HG02973 (cell line): ENCODE data around the gene ABCF3.
A peak's percentile ranks its signal among the peaks of the same experiment; 100 is the strongest.

Experiments used
- ATAC-seq: cut with Tn5 transposase; IDR thresholded peaks from one replicate; pipeline ENCODE4 v1.9.1; 2021; ENCODE audit warnings: moderate library complexity; ENCODE audit not compliant: unreplicated experiment

Gene ABCF3

GRCh38 chr3:184166671-184167070 lies 19.3 kb upstream of the ABCF3 start:
- no peak for ATAC-seq

- ATAC-seq: no peak
Observed at GRCh38 chr3:184167786-184168185, 18.2 kb upstream of the ABCF3 start.

GRCh38 chr3:184168363-184169120 lies 17.5 kb upstream of the ABCF3 start:
- no peak for ATAC-seq

- no peak for ATAC-seq
Observed at GRCh38 chr3:184169896-184170875, 15.8 kb upstream of the ABCF3 start.

- no peak for ATAC-seq
Observed at GRCh38 chr3:184171562-184171961, 14.4 kb upstream of the ABCF3 start.

GRCh38 chr3:184172681-184173373 lies 13.2 kb upstream of the ABCF3 start:
- ATAC-seq: no peak

- no peak for ATAC-seq
Observed at GRCh38 chr3:184173374-184173722, 12.7 kb upstream of the ABCF3 start.

- ATAC-seq: no peak
Observed at GRCh38 chr3:184174284-184174645, 11.7 kb upstream of the ABCF3 start.

GRCh38 chr3:184174646-184175492 lies 11.1 kb upstream of the ABCF3 start, which contains the start of gene AP2M1:
TSS of gene AP2M1 (plus strand) at chr3:184174855. CDS start at chr3:184176994, 2,139 bp downstream.
- peak; percentile 91 for ATAC-seq

- no peak for ATAC-seq
Observed at GRCh38 chr3:184175506-184175905, 10.5 kb upstream of the ABCF3 start.

- ATAC-seq: no peak
Observed at GRCh38 chr3:184175981-184176376, 10.0 kb upstream of the ABCF3 start.

GRCh38 chr3:184176377-184177330 lies 9.3 kb upstream of the ABCF3 start:
- ATAC-seq: no peak

- no peak for ATAC-seq
Observed at GRCh38 chr3:184177331-184177731, 8.7 kb upstream of the ABCF3 start.

- no peak for ATAC-seq
Observed at GRCh38 chr3:184177767-184178306, 8.2 kb upstream of the ABCF3 start.

GRCh38 chr3:184178521-184179138 lies 7.4 kb upstream of the ABCF3 start:
- no peak for ATAC-seq

- ATAC-seq: no peak
Observed at GRCh38 chr3:184180165-184180564, 5.8 kb upstream of the ABCF3 start.

- no peak for ATAC-seq
Observed at GRCh38 chr3:184181596-184181995, 4.4 kb upstream of the ABCF3 start.

GRCh38 chr3:184183679-184184078 lies 2.3 kb upstream of the ABCF3 start:
- no peak for ATAC-seq
